G401.6 (cell line): ENCODE measurements around the gene ANKRD30A.
"Not testable (repeated sequence)": the region's sequence is repeated elsewhere in the genome, so short reads cannot be mapped to it uniquely, and the experiment has no call there.

Experiments used
- FAIRE-seq: peaks from 2 replicates; lab custom pipeline; 2012; peaks lifted over from hg19 to GRCh38; lab: Jason Lieb, UNC

ANKRD30A gene

DNA sequence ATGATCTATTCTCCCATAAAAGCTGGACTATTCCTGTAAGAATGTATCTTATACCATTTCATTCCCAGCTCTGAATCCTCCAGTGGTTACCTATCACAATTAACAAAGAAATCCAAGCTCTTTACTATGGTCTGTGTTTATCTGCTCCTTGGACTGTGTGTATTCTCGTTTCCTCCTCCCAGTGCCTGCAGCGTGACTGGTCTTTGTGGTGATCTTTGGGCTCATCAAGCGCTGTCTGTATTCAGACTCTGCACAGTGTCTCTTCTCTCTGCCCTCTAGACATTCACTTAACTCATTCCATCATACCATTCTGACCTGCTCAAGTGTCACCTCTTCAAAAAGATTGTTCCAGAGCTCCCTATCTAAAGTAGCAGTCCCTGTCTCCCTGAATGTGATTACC is 130.4 kb downstream of the ANKRD30A start:
- FAIRE-seq: not testable (repeated sequence)

DNA sequence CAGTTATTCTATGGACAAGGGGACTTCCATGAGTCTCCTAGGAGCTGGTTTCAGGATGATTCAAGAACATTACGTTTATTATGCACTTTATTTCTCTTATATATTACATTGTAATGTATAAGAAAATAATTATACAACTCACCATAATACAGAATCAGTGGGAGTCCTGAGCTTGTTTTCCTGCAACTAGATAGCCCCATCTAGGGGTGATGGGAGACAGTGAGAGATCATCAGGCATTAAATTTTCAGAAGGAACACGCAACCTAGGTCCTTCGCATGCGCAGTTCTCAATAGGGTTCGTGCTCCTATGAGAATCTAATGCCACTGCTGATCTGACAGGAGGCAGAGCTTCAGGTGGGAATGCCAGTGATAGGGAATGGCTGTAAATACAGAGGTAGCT is 137.9 kb downstream of the ANKRD30A start:
- no peak for FAIRE-seq

- FAIRE-seq: no peak
Measured at GRCh38 chr10:37268266-37268665, 142.9 kb downstream of the ANKRD30A start.

GRCh38 chr10:37269554-37270256 is 144.3 kb downstream of the ANKRD30A start:
- no peak for FAIRE-seq

DNA sequence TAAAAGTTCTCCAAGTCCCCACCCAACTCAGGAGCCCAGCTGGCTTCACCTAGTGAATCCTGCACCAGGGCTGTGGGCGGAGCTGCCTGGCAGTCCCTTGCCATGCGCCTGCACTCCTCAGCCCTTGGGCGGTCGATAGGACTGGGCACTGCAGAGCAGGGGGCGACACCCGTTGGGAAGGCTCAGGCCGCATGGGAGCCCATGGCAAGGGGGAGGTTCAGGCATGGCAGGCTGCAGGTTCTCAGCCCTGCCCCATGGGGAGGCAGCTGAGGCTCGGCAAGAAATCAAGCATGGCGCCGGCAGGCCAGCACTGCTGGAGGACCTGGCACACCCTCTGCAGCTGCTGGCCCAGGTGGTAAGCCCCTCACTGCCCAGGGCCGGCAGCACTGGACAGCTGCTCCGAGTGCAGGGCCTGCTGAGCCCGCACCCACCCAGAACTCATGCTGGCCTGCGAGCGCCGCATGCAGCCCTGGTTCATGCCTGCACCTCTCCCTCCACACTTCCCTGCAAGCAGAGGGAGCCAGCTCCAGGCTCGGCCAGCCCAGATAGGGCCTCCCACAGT is 149.9 kb downstream of the ANKRD30A start:
- no peak for FAIRE-seq

- no peak for FAIRE-seq
Measured at GRCh38 chr10:37285063-37285462, 159.7 kb downstream of the ANKRD30A start.

DNA sequence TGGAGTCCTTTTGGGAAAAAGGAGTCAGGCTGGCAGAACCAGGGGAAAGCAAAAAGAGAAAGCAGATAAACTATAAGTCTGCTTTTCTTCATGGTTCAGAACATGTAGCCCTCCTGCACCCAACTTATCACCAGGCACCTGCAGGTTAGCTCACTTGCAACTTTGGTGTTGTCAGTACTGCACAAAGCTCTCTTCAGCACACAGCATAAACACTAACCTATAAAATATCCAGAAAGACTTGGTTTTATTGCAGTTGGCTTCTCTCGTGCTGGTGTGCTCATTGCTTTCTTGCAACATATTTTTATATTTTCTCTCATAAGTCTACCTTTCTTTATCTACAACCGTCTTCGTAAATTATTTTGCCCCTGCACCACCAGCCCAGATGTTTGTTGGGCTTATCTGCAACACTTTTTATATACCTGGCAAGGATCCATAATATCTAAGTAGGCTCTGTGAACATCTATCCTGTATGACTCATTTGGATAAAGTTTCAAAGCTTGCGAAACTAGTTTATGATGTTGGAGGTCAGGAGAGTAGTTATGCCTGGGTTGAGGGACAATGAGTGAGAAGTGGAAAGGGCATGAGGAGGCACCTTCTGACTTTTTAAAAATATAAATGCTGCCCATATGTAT is 164.6 kb downstream of the ANKRD30A start:
- no peak for FAIRE-seq

DNA sequence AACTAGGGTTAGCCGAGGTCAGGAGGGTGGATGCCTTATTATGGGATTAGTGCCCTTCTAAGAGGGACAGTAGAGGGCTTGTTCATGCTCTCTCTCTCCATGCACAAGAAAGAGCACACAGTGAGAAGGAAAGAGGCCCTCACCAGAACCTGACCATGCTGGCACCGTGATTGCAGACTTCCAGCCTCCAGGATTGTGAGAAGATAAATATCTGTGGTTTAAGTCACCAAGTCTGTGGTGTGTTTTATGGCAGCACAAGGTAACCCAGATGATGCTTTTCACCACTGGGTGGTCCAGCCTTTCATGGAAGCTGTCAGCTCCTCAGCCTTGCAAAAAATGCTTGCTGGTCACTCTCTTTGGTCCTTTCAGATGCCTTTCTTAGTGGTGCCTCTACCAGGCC is 175.9 kb downstream of the ANKRD30A start:
- FAIRE-seq: no peak

- FAIRE-seq: no peak
Measured at GRCh38 chr10:37304036-37304435, 178.6 kb downstream of the ANKRD30A start.

- FAIRE-seq: no peak
Measured at GRCh38 chr10:37314350-37314749, 189.0 kb downstream of the ANKRD30A start.

DNA sequence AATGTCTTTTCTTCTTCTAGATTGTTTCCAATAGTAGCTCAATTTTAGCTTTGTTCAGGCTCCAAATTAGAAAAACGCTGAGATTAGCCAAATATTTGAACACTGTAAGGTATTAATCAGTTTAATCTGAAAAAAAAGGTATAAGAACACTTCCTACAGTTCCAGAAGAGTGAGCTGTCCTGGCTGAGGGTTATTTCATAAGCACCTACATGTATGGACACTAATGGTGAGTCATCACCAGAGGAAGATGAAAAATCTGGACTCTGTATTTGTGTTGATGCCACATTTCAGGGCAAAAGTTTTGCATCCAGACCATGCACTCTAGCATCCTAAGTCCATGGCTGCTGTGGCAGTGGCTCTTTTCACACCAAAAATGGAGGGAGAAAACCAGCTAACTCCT is 189.5 kb downstream of the ANKRD30A start:
- no peak for FAIRE-seq

- FAIRE-seq: no peak
Measured at GRCh38 chr10:37344413-37344812, 219.0 kb downstream of the ANKRD30A start.

DNA sequence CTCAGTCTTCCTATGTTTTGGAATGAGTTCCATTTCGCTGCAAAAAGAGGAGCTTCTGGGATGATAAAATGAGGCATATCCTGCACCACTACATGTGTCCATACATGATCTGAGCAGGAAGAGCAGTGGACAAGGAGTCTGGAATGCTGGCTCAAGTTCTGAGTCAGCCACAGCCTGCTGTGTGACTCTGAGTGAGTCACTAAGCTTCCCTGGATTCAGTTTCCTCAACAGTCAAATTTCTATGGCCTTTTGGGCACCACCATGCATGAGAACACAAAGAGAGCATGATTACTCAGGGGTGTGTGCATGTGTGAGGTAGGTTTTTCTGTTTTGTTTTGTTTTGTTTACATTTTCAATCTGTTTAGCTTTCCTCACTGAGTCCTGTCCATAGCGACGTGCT is 254.6 kb downstream of the ANKRD30A start:
- FAIRE-seq: no peak

DNA sequence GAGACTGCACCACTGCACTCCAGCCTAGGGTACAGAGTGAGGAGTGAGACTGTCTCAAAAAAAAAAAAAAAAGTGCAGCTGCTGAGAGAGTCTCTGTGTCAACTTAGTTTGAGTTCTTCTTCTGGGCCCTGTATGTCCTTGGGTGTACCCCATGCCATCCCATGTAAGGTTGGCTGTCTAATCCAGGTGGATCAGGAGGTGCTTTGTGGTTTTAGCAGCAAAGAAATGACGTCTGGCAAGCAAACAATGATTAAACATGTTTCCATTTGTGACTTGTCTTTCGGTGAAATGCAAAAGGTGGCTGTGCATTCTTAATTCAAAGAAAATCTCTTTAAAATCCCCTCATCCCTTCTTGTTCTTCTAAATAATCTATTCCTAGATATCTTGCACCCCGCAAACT is 255.9 kb downstream of the ANKRD30A start:
- FAIRE-seq: no peak

DNA sequence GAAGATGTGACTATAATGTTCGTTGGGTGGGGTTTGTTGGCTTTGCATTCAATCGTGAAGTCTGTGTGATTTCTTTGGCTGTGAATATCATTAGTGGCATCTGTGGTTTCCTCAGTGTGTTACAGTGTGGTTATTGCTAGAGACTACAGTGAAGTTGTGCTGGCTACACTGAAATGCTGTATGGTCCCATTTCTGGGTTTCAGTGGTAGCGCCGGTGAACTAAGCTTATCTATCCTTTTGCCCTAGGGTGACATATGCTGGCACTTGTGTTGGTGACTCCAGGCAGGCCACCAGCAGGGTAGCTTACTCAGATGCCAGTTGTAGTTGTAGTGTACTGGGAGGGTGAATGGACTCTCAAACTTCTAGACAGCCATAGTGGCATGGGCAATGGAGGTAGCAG is 259.5 kb downstream of the ANKRD30A start:
- FAIRE-seq: no peak

DNA sequence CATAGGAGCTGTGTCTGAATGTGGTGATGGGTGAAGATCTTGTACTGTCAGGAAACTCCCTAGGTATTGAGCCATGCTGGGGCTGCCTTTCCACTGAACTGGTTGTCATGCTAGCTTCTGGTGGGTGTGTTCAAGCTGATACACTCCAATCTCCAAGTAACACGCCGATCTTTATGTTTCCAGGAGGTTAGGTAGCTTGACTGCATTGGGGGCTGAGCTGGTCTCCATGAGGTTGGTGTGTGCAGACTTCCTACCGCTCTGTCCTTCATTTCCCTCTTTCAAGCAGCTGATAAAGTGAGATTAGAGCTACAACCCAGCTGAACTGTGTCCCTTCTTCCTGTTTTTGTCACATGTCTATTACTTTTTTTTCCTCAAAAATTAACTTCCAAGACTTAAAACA is 265.5 kb downstream of the ANKRD30A start:
- FAIRE-seq: no peak

GRCh38 chr10:37400774-37401173 is 275.4 kb downstream of the ANKRD30A start:
- FAIRE-seq: not testable (repeated sequence)

- no peak for FAIRE-seq
Measured at GRCh38 chr10:37401225-37401624, 275.8 kb downstream of the ANKRD30A start.

DNA sequence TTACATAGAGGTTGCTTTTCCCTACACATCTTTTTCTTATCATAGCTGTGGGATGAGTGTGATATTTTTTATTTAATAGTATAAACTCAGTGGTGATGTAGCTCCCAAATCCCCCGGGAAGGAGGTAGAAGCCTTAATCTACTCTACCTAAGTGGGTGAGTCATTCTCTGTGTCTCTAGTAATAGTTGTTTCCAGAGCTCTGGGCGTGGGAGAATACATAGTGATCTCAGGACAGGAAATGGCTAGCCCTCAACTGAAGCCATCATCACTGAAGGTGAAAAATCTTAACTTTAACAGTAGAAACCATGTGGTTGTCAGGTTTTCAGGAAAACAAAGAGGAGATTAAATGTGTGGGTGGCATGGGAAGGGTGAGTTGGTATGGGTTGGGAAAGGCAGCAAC is 278.4 kb downstream of the ANKRD30A start:
- FAIRE-seq: no peak
